Endothelial cell of umbilical vein (primary cell): ENCODE data around the gene TRDN. TPM values are rescaled to one million over a fixed set of nuclear protein-coding genes. Genes with fewer than 3 reads are reported as not detected.

Source experiments
- BruUV-seq: library from RNA; stranded (reverse); fragments of 400-500 nt; replicated peaks from 2 replicates; lab custom pipeline; 2021; lab: Mats Ljungman, UMichigan
- CTCF ChIA-PET: fragments of 300-600, 350-600 bp; sonication (Branson Sonifier 250); formaldehyde crosslinking; loops from one replicate; lab custom pipeline; 2021; ENCODE audit warnings: antibody characterized with exemption, inconsistent platforms; lab: Charles Lee
- POLR2A ChIA-PET: fragments of 300-600, 350-600 bp; sonication (Branson Sonifier 250); formaldehyde crosslinking; loops from one replicate; lab custom pipeline; 2021; ENCODE audit warnings: antibody characterized with exemption, inconsistent platforms; lab: Charles Lee
- DNase-seq: peaks from one replicate; pipeline ENCODE4 v3.0.0-alpha.2; 2011; ENCODE audit warnings: low read depth, low spot score
- FAIRE-seq: peaks from 2 replicates; lab custom pipeline; 2011; peaks lifted over from hg19 to GRCh38; lab: Jason Lieb, UNC
- H2AFZ ChIP-seq: 2 replicates; pipeline ENCODE4 v1.6.0; 2012; ENCODE audit warnings: low read depth, low read length, control low read depth, inconsistent platforms
- H3K27ac ChIP-seq: 2 replicates; pipeline ENCODE4 v1.5.1; 2011; ENCODE audit warnings: low read depth, mild to moderate bottlenecking, control low read depth, low read length, moderate library complexity; ENCODE audit not compliant: insufficient read depth
- H3K27me3 ChIP-seq, 2 experiments: 2 replicates each; pipeline versions ENCODE4 v1.6.0 to v1.6.1; 2011; ENCODE audit warnings: low read length in 2 of 2, mixed read lengths in 1 of 2; ENCODE audit not compliant: control insufficient read depth in 2 of 2, insufficient read depth in 2 of 2
- H3K36me3 ChIP-seq, 2 experiments: 2 replicates in 1 of 2; 3 replicates in 1 of 2; pipeline ENCODE4 v1.5.1; 2011; ENCODE audit warnings: low read length in 2 of 2, mild to moderate bottlenecking in 1 of 2, moderate library complexity in 1 of 2; ENCODE audit not compliant: control insufficient read depth in 2 of 2, insufficient read depth in 2 of 2; ENCODE audit errors: extremely low read depth in 1 of 2
- H3K4me1 ChIP-seq: 3 replicates; pipeline ENCODE4 v1.5.1; 2011; ENCODE audit warnings: mild to moderate bottlenecking, low read length; ENCODE audit not compliant: control insufficient read depth, insufficient read depth; ENCODE audit errors: extremely low read depth
- H3K4me2 ChIP-seq: 2 replicates; pipeline ENCODE4 v1.6.1; 2011; ENCODE audit warnings: low read length, control low read depth, mixed read lengths; ENCODE audit not compliant: insufficient read depth
- H3K4me3 ChIP-seq, 3 experiments: fragments of 200-600 bp in 1 of 3; sonication (generic), shearing (Covaris generic) in 1 of 3; replicated peaks in 1 of 3; 2 replicates each; pipeline ENCODE4 v1.5.1; 2011 to 2016; ENCODE audit warnings: control low read depth in 3 of 3, low read length in 3 of 3, mild to moderate bottlenecking in 2 of 3, inconsistent platforms in 1 of 3, low read depth in 1 of 3, moderate library complexity in 1 of 3; ENCODE audit not compliant: insufficient read depth in 1 of 3
- H3K79me2 ChIP-seq: 2 replicates; pipeline ENCODE4 v1.6.0; 2012; ENCODE audit warnings: low read length, inconsistent platforms; ENCODE audit not compliant: control insufficient read depth, insufficient read depth
- H3K9ac ChIP-seq: replicated peaks from 2 replicates; pipeline ENCODE3; 2011; ENCODE audit warnings: low read length, control low read depth; ENCODE audit not compliant: insufficient read depth; ENCODE audit errors: extremely low read depth
- H3K9me1 ChIP-seq: replicated peaks from 3 replicates; pipeline ENCODE4 v1.6.0; 2011; ENCODE audit warnings: mild to moderate bottlenecking, low read length; ENCODE audit not compliant: control insufficient read depth, insufficient read depth; ENCODE audit errors: extremely low read depth
- H3K9me3 ChIP-seq: replicated peaks from 2 replicates; pipeline ENCODE4 v1.5.1; 2012; ENCODE audit warnings: low read length, inconsistent platforms; ENCODE audit not compliant: control insufficient read depth, insufficient read depth
- H4K20me1 ChIP-seq: replicated peaks from 2 replicates; pipeline ENCODE3; 2011; ENCODE audit warnings: mild to moderate bottlenecking, low read length; ENCODE audit not compliant: control insufficient read depth, insufficient read depth; ENCODE audit errors: extremely low read depth
- EZH2 ChIP-seq: IDR thresholded peaks from 2 replicates; pipeline ENCODE4 v1.6.1; 2012; ENCODE audit warnings: borderline replicate concordance, low read depth, mild to moderate bottlenecking, moderate library complexity, low read length, inconsistent platforms; ENCODE audit not compliant: severe bottlenecking
- FOS ChIP-seq: IDR thresholded peaks from 2 replicates; pipeline ENCODE4 v1.6.1; 2011; ENCODE audit warnings: mild to moderate bottlenecking, low read length, moderate library complexity, borderline replicate concordance; ENCODE audit not compliant: insufficient read depth
- GATA2 ChIP-seq: IDR thresholded peaks from 2 replicates; pipeline ENCODE4 v1.7.0; 2011; ENCODE audit warnings: low read depth, mild to moderate bottlenecking, moderate library complexity, mixed read lengths, low read length; ENCODE audit not compliant: insufficient read length, insufficient read depth
- JUN ChIP-seq: IDR thresholded peaks from 2 replicates; pipeline ENCODE4 v1.6.1; 2011; ENCODE audit warnings: borderline replicate concordance, low read depth; ENCODE audit not compliant: insufficient read length, insufficient read depth
- MAX ChIP-seq: IDR thresholded peaks from 2 replicates; pipeline ENCODE4 v1.6.1; 2011; ENCODE audit not compliant: insufficient read depth, insufficient read length
- MYC ChIP-seq: IDR thresholded peaks from one replicate; pipeline ENCODE4 v1.6.1; 2011; ENCODE audit warnings: mild to moderate bottlenecking, low read depth, low read length
- POLR2A ChIP-seq: IDR thresholded peaks from 2 replicates; pipeline ENCODE4 v1.6.1; 2012; ENCODE audit warnings: low read depth, mild to moderate bottlenecking, control low read depth, low read length
- POLR2AphosphoS5 ChIP-seq: IDR thresholded peaks from 2 replicates; pipeline ENCODE4 v1.6.1; 2012; ENCODE audit warnings: low read depth, mild to moderate bottlenecking, control low read depth, low read length, moderate library complexity; ENCODE audit not compliant: insufficient read depth
- dilution Hi-C: fragments of 300-500 bp; cut with MboI; formaldehyde crosslinking; loops from one replicate; pipeline ENCODE4 v1.15.0; 2019; ENCODE audit warnings: low sequenced_read_pairs; ENCODE audit not compliant: extremely low pct_ligation_motif_present
- intact Hi-C: fragments of 100-400 bp; cut with micrococcal nuclease; formaldehyde crosslinking; loops from one replicate; pipeline ENCODE4 v1.10.0; 2022
- polyA plus RNA-seq, 4 experiments: library from polyadenylated mRNA; depleted of rRNA in 3 of 4; stranded (reverse) in 3 of 4; unstranded in 1 of 4; fragments of >200 nt; gene quantifications; 2 replicates each; pipeline versions ENCODE4 v1.2.1 to v1.2.3, GENCODE V29; 2011 to 2012; ENCODE audit warnings: missing spikeins in 1 of 4
- total RNA-seq: library from RNA; stranded (reverse); gene quantifications from 2 replicates; pipeline ENCODE4 v1.2.3, GENCODE V29; 2021
- TF ChIP-seq, protein P1 (sequence below), 2 donors: IDR thresholded peaks; 1 replicate in 1 of 2; 2 replicates in 1 of 2; pipeline ENCODE4 v1.5.1; 2011; ENCODE audit warnings: low read length in 2 of 2, mild to moderate bottlenecking in 2 of 2, moderate library complexity in 2 of 2, control low read depth in 1 of 2, inconsistent platforms in 1 of 2, low read depth in 1 of 2; ENCODE audit not compliant: insufficient read depth in 1 of 2; ENCODE audit errors: extremely low read depth in 1 of 2

The TRDN gene
- total and polyA plus RNA-seq, 2 donors (not counting 3 experiments of a cell fraction or from before 2014, with no cell fraction given): not detected

DNA sequence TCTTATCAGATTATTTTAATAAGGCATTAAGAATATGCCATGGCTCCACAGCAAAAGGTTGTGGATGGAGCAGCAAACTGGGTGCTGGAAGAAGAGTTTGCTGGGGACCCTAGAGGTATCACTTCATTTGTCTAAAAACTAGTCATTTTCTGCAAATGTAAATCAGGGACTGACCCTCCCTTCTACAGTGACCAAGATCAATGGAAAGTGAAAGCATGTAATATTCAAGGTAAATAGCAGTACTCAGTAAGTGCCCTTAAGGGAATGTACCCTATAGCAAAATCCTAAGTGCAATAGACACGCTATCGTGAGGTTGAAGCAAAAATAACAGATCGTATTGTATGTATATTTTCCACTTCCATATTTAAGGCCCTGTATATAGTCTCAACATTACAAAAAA, 38.7 kb downstream of the TRDN start:
- H3K27ac ChIP-seq: no peak overlapping the region
- H4K20me1 ChIP-seq: no peaks in the 10 kb centered on the region
- no peak for FAIRE-seq

More for the DNA sequence above, 38.7 kb downstream of the TRDN start:
- Histone ChIP-seq H3K27me3 (no peaks in the 10 kb centered on the region), H3K79me2 (no peaks in the 10 kb centered on the region), H3K4me2 (no peak overlapping the region), H2AFZ (no peak overlapping the region), H3K4me1 (no peaks in the 10 kb centered on the region), H3K36me3 (no peaks in the 10 kb centered on the region), H3K9me1 (no peaks in the 10 kb centered on the region), H3K4me3 (no peak overlapping the region), H3K9me3 (no peaks in the 10 kb centered on the region), H3K9ac (no peak overlapping the region)
- no peak for DNase-seq
- intact Hi-C loops (no loop called here), dilution Hi-C loops (no loop called here)
- TF ChIP-seq JUN (no peak), GATA2 (no peak), POLR2AphosphoS5 (no peak), EZH2 (no peak), MYC (no peak), FOS (no peak), POLR2A (no peak), MAX (no peak)
- TF ChIP-seq, protein P1, sequence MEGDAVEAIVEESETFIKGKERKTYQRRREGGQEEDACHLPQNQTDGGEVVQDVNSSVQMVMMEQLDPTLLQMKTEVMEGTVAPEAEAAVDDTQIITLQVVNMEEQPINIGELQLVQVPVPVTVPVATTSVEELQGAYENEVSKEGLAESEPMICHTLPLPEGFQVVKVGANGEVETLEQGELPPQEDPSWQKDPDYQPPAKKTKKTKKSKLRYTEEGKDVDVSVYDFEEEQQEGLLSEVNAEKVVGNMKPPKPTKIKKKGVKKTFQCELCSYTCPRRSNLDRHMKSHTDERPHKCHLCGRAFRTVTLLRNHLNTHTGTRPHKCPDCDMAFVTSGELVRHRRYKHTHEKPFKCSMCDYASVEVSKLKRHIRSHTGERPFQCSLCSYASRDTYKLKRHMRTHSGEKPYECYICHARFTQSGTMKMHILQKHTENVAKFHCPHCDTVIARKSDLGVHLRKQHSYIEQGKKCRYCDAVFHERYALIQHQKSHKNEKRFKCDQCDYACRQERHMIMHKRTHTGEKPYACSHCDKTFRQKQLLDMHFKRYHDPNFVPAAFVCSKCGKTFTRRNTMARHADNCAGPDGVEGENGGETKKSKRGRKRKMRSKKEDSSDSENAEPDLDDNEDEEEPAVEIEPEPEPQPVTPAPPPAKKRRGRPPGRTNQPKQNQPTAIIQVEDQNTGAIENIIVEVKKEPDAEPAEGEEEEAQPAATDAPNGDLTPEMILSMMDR (IDR thresholded peaks at IDR 0.05; ENCODE audit: extremely low read depth in 1 of 2, insufficient read depth in 1 of 2, low read depth in 1 of 2, low read length in 2 of 2): no peak
- CTCF ChIA-PET: no interaction called here
- BruUV-seq: no TSS peak
- POLR2A ChIA-PET: no interaction called here
